ENCODE data around the gene AKR1C4. TPM values are rescaled to one million over a fixed set of nuclear protein-coding genes. Genes with fewer than 3 reads are reported as not detected.
"Not testable (repeated sequence)": the region's sequence is repeated elsewhere in the genome, so short reads cannot be mapped to it uniquely, and the experiment has no call there.

The AKR1C4 gene
- polyA plus RNA-seq, 1 experiment = not detected

- H3K4me3 ChIP-seq (ENCODE audit: low read depth, low read length) = no peak overlapping the region
- ChIA-PET POLR2A (no interaction called here), CTCF (no interaction called here)
- no peaks in the 10 kb centered on the region for H3K36me3 ChIP-seq (ENCODE audit: control insufficient read depth, insufficient read depth, low read length)
- no peak for TF ChIP-seq CTCF (IDR thresholded peaks at IDR 0.05; ENCODE audit: insufficient read depth, low read depth, low read length)
- DNase-seq (ENCODE audit: low read depth) = no peak
- no peaks in the 10 kb centered on the region for H3K27me3 ChIP-seq (ENCODE audit: control insufficient read depth, insufficient read depth, low read length)
Measured at GRCh38 chr10:5199398-5199797, 2.8 kb downstream of the AKR1C4 start.

- no peak overlapping the region for H3K4me3 ChIP-seq (ENCODE audit: low read depth, low read length)
- no peak for TF ChIP-seq CTCF (IDR thresholded peaks at IDR 0.05; ENCODE audit: insufficient read depth, low read depth, low read length)
- no peaks in the 10 kb centered on the region for H3K36me3 ChIP-seq (ENCODE audit: control insufficient read depth, insufficient read depth, low read length)
- ChIA-PET POLR2A (no interaction called here), CTCF (no interaction called here)
- no peak for DNase-seq (ENCODE audit: low read depth)
- no peaks in the 10 kb centered on the region for H3K27me3 ChIP-seq (ENCODE audit: control insufficient read depth, insufficient read depth, low read length)
Measured at GRCh38 chr10:5206799-5207198, 10.2 kb downstream of the AKR1C4 start.

GRCh38 chr10:5209776-5210175, 13.1 kb downstream of the AKR1C4 start:
- H3K36me3 ChIP-seq (ENCODE audit: control insufficient read depth, insufficient read depth, low read length); POLR2A ChIA-PET; H3K4me3 ChIP-seq (ENCODE audit: low read depth, low read length); DNase-seq (ENCODE audit: low read depth); H3K27me3 ChIP-seq (ENCODE audit: control insufficient read depth, insufficient read depth, low read length): not testable (repeated sequence)
- CTCF ChIA-PET = interaction anchor here (0.7 to 1.4 kb wide), 5 partner anchors 10 to 360 kb away, joined by 3 to 5 read pairs (median 3); no protein-coding TSS in a partner anchor

GRCh38 chr10:5210261-5210660, 13.6 kb downstream of the AKR1C4 start:
- H3K4me3 ChIP-seq (ENCODE audit: low read depth, low read length); H3K36me3 ChIP-seq (ENCODE audit: control insufficient read depth, insufficient read depth, low read length); H3K27me3 ChIP-seq (ENCODE audit: control insufficient read depth, insufficient read depth, low read length); POLR2A ChIA-PET; DNase-seq (ENCODE audit: low read depth): not testable (repeated sequence)
- CTCF ChIA-PET = interaction anchor here (0.7 to 1.4 kb wide), 6 partner anchors 10 to 360 kb away, joined by 3 to 5 read pairs (median 3); no protein-coding TSS in a partner anchor

- Histone ChIP-seq H3K4me3 (ENCODE audit: low read depth, low read length) (no peak overlapping the region), H3K36me3 (ENCODE audit: control insufficient read depth, insufficient read depth, low read length) (no peaks in the 10 kb centered on the region), H3K27me3 (ENCODE audit: control insufficient read depth, insufficient read depth, low read length) (0 out of 2 replicates have a peak, but pooled peaks cover 1% of the 10 kb centered on the region)
- POLR2A ChIA-PET = no interaction called here
- DNase-seq (ENCODE audit: low read depth) = no peak
- no peak for TF ChIP-seq CTCF (IDR thresholded peaks at IDR 0.05; ENCODE audit: insufficient read depth, low read depth, low read length)
- CTCF ChIA-PET = no interaction called here
Measured at GRCh38 chr10:5211696-5212536, 15.3 kb downstream of the AKR1C4 start.

GRCh38 chr10:5216801-5217200, 20.2 kb downstream of the AKR1C4 start:
- no peak for TF ChIP-seq CTCF (IDR thresholded peaks at IDR 0.05; ENCODE audit: insufficient read depth, low read depth, low read length)
- ChIA-PET CTCF (no interaction called here), POLR2A (no interaction called here)
- no peaks in the 10 kb centered on the region for H3K36me3 ChIP-seq (ENCODE audit: control insufficient read depth, insufficient read depth, low read length)
- no peak for DNase-seq (ENCODE audit: low read depth)
- 0 out of 2 replicates have a peak, but pooled peaks cover 1% of the 10 kb centered on the region for H3K27me3 ChIP-seq (ENCODE audit: control insufficient read depth, insufficient read depth, low read length)
- H3K4me3 ChIP-seq (ENCODE audit: low read depth, low read length) = no peak overlapping the region

Measured in BJ (cell line).